Measurements from ENCODE around the gene STAB2. TPM values are rescaled to one million over a fixed set of nuclear protein-coding genes. Genes with fewer than 3 reads are reported as not detected.

Gene STAB2
- under 1 TPM; 0.53 to 0.83 (median 0.69) TPM for total RNA-seq

- H3K4me1 ChIP-seq, result no peaks in the 10 kb centered on the region
- TF ChIP-seq CTCF (IDR thresholded peaks at IDR 0.05), result no peak
- TF ChIP-seq POLR2A (IDR thresholded peaks at IDR 0.05), result no peak
- DNase-seq, result no peak
- no peak within 1 kb of the TSS for H3K4me3 ChIP-seq
- H3K27ac ChIP-seq, result no peak within 1 kb of the TSS
- no peaks in the 10 kb centered on the region for H3K9me3 ChIP-seq
- no peaks in the 10 kb centered on the region for H3K36me3 ChIP-seq
- H3K27me3 ChIP-seq, result no peaks in the 10 kb centered on the region
Measured at GRCh38 chr12:103586791-103587370, at the start of gene STAB2. STAB2 (plus strand) TSS chr12:103587273; CDS start chr12:103587477, 204 bp downstream.

GRCh38 chr12:103538397-103538796, 48.7 kb upstream of the STAB2 start:
- Histone ChIP-seq H3K4me3 (no peak overlapping the region), H3K27me3 (no peaks in the 10 kb centered on the region), H3K4me1 (no peaks in the 10 kb centered on the region), H3K36me3 (no peaks in the 10 kb centered on the region), H3K9me3 (no peaks in the 10 kb centered on the region), H3K27ac (no peak overlapping the region)
- DNase-seq, result no peak
- TF ChIP-seq CTCF (IDR thresholded peaks at IDR 0.05) (no peak), POLR2A (IDR thresholded peaks at IDR 0.05) (no peak)

GRCh38 chr12:103540319-103540718, 46.8 kb upstream of the STAB2 start:
- H3K27ac ChIP-seq, result no peak overlapping the region
- no peaks in the 10 kb centered on the region for H3K36me3 ChIP-seq
- DNase-seq, result no peak
- no peak for TF ChIP-seq CTCF (IDR thresholded peaks at IDR 0.05)
- no peak for TF ChIP-seq POLR2A (IDR thresholded peaks at IDR 0.05)
- H3K4me3 ChIP-seq, result no peak overlapping the region
- no peaks in the 10 kb centered on the region for H3K27me3 ChIP-seq
- no peaks in the 10 kb centered on the region for H3K9me3 ChIP-seq
- no peaks in the 10 kb centered on the region for H3K4me1 ChIP-seq

DNA sequence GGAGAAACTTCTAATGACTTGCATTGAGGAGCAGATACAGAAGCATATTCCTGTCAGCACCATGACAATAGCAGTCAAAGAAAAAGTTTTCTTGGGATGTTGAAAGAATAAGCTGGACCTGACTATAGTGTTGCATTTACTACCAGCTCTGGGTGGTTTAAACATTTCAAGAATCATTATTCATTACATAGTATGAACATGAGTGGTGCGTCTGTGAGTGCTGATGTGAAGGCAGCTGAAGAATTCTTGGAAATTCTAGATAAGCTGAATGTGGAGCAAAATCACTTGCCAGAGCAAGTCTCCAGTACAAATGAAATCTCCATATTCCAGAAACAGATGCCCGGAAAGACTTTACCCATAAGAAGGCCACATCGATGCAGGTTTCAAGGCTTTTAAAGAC, 45.0 kb upstream of the STAB2 start:
- H3K4me1 ChIP-seq, result no peaks in the 10 kb centered on the region
- no peak overlapping the region for H3K4me3 ChIP-seq
- no peak overlapping the region for H3K27ac ChIP-seq
- no peaks in the 10 kb centered on the region for H3K9me3 ChIP-seq
- H3K27me3 ChIP-seq, result no peaks in the 10 kb centered on the region
- H3K36me3 ChIP-seq, result no peaks in the 10 kb centered on the region
- TF ChIP-seq POLR2A (IDR thresholded peaks at IDR 0.05), result no peak
- TF ChIP-seq CTCF (IDR thresholded peaks at IDR 0.05), result no peak
- no peak for DNase-seq

- Histone ChIP-seq H3K4me1 (no peaks in the 10 kb centered on the region), H3K36me3 (no peaks in the 10 kb centered on the region), H3K4me3 (no peak overlapping the region), H3K27me3 (no peaks in the 10 kb centered on the region), H3K27ac (no peak overlapping the region), H3K9me3 (no peaks in the 10 kb centered on the region)
- DNase-seq, result no peak
- TF ChIP-seq CTCF (IDR thresholded peaks at IDR 0.05), result no peak
- no peak for TF ChIP-seq POLR2A (IDR thresholded peaks at IDR 0.05)
Measured at GRCh38 chr12:103546959-103547358, 40.1 kb upstream of the STAB2 start.

DNA sequence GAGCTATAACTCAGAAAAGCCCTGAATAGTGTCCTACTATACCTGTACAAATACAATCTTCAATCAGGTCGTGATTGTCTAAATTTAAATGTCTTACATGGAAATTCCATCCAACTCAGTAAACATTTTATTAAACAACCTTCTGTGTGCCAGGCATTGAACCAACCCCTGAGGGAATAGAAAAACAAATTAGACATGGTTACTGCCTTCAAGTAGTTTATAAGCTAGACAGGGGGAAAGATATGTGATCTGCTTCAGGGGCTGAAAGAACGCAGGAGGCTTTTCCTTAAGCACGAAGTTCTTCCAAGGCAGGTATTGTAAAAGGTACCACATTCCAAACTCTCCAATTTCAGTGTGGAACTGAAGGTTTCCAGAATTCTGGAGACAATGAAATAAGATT, 39.7 kb upstream of the STAB2 start:
- H3K4me3 ChIP-seq, result no peak overlapping the region
- no peaks in the 10 kb centered on the region for H3K9me3 ChIP-seq
- no peak for DNase-seq
- no peaks in the 10 kb centered on the region for H3K4me1 ChIP-seq
- H3K36me3 ChIP-seq, result no peaks in the 10 kb centered on the region
- H3K27ac ChIP-seq, result no peak overlapping the region
- TF ChIP-seq POLR2A (IDR thresholded peaks at IDR 0.05) (no peak), CTCF (IDR thresholded peaks at IDR 0.05) (no peak)
- H3K27me3 ChIP-seq, result no peaks in the 10 kb centered on the region
